HG02610 (cell line): Measurements from ENCODE around the gene KCNK5.

Source experiments
- ATAC-seq: cut with Tn5 transposase; IDR thresholded peaks from one replicate; pipeline ENCODE4 v1.9.1; 2021; ENCODE audit warnings: mild to moderate bottlenecking, moderate library complexity; ENCODE audit not compliant: unreplicated experiment

KCNK5 gene

DNA sequence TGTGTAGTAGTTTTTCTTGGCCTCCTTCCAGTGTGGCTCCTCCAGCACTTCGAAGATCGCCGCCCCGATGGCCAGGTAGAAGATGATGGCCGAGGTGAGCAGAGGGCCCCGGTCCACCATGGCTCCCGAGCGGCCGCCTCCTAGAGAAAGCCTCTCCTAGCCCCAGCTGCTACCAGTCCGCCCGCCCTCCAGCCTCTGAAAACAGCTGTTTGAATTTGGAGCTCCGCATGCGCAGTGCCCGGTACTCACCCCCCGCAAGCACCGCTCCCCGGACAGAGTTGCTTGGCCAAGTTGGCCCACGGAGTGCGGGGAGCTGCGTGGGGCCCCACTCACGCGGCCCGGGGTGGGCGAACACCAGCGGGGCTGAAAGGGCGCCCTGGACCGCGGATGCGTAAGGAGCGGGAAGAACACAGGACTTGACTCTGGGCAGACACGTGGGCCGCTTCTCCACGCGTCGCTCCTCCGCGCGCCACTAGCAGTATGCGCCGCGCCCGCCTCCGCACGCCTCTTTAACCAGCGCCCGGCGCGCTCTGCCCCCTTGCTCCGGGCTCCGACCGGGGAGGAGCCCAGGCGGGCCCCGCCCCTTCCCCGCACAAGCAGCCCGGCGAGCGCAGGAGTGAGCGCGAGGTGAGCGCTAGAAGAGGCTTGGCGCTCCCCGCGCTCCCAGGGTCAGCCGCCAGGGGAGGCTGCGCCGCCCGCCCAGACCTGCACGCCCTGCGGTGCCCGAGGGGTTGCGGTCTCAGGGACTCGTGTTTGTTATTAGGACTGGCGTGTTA is at the start of gene KCNK5:
KCNK5 (minus strand) TSS at position 484 of the 776 bp plus-strand sequence; CDS start at position 120, 364 bp downstream.
- ATAC-seq = peak; percentile 72

- ATAC-seq = no peak
Measured at GRCh38 chr6:39276379-39276995, 47.2 kb upstream of the KCNK5 start.

- ATAC-seq = no peak
Measured at GRCh38 chr6:39274903-39275302, 45.6 kb upstream of the KCNK5 start.

DNA sequence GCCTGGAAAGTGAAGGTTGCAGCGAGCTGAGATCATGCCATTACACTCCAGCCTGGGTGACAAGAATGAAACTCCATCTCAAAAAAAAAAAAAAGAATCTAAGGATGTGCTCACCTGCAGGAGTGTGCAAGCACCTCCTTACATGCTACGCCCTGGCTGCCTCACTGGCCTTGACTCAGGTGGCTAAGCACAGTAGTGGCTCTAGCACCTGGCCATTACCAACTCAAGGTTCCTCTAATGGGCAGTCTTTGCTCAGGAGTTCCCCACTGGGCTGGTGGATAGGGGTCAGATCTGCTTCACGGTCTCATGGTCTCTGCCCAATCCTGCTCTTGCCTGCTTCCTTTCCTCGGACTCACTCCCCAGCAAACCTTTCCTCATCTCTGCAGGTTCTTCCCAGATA is 45.2 kb upstream of the KCNK5 start:
- no peak for ATAC-seq

DNA sequence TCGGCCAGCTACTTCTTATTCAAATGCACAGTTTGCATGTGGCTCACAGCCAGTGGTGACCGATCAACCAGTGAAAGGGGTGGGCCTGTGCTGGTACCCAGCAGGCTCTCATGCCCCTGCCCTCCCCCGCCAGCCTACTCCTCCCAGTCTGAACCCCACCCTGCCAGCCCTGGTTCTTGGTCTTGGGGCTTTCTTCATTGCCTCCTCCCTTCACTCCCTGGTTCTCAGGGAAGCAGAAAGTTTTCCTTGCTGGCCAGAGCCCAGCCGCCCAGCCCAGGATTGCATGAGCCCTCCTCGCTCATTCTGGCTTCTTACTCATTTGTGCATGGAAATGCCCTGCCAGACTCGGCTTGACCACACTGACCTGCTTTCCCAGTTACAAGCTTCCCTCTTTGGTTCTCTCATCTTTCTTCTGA is 44.1 kb upstream of the KCNK5 start:
- ATAC-seq = no peak

- no peak for ATAC-seq
Measured at GRCh38 chr6:39269961-39270360, 40.7 kb upstream of the KCNK5 start.

DNA sequence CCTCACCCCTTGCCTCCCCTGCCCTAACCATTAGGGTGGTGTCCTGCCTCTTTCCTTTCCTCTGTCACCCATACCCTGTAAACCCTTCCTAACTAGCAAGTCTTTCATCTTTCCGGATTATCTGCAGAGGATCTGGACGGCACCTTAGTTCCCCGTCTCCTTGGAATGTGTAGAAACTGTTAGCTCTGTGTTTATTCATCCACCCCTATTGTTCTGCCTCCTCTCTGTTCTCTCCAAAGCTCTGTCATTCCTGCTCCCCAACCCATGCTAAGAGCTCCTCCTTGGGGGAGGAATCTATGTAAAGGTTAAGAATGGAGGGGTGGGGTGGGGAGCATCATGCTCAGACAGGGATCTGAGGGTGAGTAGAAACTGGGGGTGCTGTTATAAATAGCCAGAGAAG is 39.4 kb upstream of the KCNK5 start:
- no peak for ATAC-seq

DNA sequence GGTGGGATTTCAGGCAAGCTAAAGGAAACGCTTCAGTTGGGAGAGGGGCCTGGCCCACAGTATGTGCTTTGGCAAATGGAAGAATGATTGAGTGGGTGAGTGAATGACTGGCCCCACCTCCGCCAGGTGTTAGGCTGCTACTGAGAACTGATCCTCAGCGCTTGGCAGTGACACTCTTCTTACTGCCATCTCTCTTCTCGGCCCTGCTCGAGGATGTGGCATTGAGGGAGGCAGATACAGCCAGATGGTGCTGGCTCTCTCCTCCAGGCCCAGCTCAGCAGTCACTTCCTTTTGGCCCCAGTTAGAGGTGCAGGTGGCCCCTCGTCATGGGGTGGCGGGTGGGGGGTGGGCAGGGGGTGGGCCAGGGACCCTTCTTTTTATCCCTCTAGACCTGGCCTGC is 38.9 kb upstream of the KCNK5 start:
- no peak for ATAC-seq

GRCh38 chr6:39266782-39267355 is 37.6 kb upstream of the KCNK5 start:
- no peak for ATAC-seq

DNA sequence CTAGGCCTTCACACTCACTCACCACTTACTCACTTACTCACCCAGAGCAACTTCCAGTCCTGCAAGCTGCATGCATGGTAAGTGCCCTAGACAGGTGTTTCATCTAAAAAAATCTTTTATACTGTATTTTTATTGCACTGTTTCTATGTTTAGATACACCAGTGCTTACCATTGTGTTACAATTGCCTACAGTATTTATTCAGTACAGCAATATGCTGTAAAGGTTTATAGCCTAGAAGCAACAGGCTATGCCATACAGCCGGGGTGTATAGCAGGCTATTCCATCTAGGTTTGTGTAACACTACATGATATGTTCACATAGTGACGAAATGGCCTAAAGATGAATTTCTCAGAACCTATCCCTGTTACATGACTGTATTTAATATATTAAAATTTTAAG is 37.1 kb upstream of the KCNK5 start:
- ATAC-seq = no peak

GRCh38 chr6:39263303-39264037 is 34.2 kb upstream of the KCNK5 start:
- no peak for ATAC-seq

- ATAC-seq = no peak
Measured at GRCh38 chr6:39261751-39262150, 32.5 kb upstream of the KCNK5 start.

DNA sequence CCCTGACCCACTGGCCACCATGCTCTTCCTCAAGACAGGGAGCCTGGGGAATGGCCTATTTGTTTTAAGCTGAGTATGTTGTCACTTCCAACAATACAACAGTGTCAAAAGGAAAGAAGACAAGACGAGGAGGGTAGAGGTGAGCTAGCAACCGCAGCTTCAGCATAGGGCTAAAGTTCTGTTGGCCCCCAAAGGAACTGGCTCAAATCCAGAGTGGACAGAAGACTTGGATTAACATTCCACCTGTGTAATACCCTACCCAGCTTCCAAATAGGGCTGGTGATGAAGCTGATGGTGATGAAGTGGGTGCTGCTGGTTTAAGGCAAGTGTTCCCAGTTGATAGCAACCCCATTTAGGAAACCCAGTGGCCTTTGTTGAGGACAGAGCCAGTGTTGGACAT is 31.7 kb upstream of the KCNK5 start:
- ATAC-seq = no peak

GRCh38 chr6:39260456-39260855 is 31.2 kb upstream of the KCNK5 start:
- no peak for ATAC-seq

DNA sequence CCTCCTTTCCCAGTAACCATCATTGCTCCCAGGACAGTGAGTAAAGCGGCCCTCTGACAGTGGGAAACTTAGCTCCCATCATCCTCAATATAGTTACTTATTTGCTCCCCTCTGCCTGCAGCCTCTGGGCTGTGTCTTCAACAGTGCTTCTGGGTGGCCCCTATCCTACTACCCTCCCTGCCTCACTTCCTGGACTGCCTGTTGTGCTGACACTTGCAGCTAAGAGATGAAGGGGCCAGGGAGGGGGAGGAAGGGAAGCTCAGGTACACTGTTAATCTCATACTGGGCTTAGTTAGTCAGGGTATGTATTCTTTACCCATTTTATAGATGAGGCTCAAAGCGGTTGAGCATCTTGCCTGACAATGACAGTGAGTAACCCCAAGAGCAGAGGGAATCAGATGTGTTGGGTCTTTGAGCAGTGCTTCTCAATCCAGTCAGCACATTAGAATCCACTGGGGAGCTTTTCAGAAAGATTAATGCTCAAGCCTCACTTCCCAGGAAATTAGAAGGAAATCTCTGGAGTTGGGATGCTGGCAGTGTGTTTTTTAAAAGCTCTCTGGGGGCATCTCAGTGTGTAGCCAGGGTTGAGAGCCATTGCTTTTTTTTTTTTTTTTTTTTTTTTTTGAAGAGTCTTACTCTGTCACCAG is 27.1 kb upstream of the KCNK5 start:
- ATAC-seq = no peak

- ATAC-seq = no peak
Measured at GRCh38 chr6:39254999-39255535, 25.8 kb upstream of the KCNK5 start.

DNA sequence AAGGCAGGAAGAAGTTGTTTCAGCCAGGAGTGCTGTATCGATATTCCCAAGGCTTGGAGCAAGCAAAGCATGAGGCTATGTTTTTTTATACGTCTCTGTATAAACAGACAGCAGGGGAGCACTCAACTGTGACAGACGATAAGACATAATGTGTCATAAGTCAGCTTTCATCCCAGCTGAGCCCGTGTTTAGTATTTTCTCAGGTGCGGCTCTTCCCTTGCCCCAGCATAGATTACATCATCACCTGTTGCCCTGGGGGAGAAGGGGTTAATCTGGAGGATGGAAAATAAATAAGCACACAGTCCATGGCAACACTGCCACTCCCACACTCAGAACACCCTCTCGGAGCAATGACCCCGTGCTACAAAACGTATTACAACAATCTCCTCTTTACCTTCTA is 22.1 kb upstream of the KCNK5 start:
- ATAC-seq = no peak

- ATAC-seq = no peak
Measured at GRCh38 chr6:39250507-39250906, 21.2 kb upstream of the KCNK5 start.

DNA sequence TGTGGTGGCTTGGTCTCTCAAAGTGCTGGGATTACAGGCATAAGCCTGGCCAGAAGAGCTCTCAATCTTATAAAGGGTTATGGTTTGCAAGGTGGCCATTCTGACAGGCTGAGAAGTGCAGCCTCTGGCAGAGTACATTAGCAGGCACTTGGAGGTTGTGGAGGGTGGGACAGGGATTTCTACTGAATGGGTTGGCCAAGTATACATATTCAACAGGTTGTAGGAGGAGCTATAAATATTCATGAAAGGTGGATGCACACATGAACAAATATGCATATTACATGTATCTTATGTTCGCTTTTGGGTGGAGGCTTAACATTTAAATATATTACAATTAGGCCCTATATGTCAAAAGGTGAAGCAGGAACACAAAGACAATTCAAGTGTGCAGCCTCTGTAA is 20.0 kb upstream of the KCNK5 start:
- no peak for ATAC-seq

- no peak for ATAC-seq
Measured at GRCh38 chr6:39247667-39248194, 18.5 kb upstream of the KCNK5 start.

DNA sequence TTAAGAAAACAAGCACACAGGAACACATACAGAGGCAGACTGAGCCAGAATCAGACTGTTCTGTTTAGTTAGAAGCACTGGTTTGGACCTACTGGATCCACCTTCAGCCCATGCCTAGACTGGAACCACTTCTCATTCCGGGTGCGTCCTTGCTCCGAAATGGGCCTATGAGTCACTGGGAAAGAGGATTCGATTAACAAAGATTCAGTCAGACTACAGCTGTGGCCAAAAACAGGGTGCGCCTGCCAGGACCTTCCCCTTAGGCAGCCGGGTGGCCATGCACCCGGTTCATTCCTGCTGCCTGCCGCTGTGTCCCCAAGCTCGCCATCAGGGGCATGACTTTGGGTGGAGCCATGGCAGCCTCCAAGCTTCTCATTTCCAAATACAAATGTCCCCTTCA is 14.5 kb upstream of the KCNK5 start:
- no peak for ATAC-seq
